ENCODE measurements around the gene TGFBRAP1.
A peak's percentile ranks its signal among the peaks of the same experiment; 100 is the strongest.

TGFBRAP1 gene

GRCh38 chr2:105335469-105335868 is 5.9 kb upstream of the TGFBRAP1 start:
- H3K9ac ChIP-seq (ENCODE audit: low read length), result no peak overlapping the region
- H3K23ac ChIP-seq (ENCODE audit: low read length in 2 of 2), result no peak overlapping the region
- H4K91ac ChIP-seq (ENCODE audit: low read length), result no peak overlapping the region
- peaks cover 0 to 18% of the 10 kb centered on the region in 2 experiments for H3K36me3 ChIP-seq (ENCODE audit: control insufficient read depth in 1 of 2, insufficient read depth in 2 of 2, low read depth in 1 of 2, low read length in 2 of 2)
- H3K4me3 ChIP-seq (ENCODE audit: insufficient read depth in 1 of 2, low read depth in 1 of 2, low read length in 2 of 2), result no peak overlapping the region
- WGBS, result 100% methylated on average over 1 of the region's 2 CpGs
- no peak overlapping the region for H3K4ac ChIP-seq (ENCODE audit: low read depth in 1 of 2, low read length in 2 of 2)
- DNase-seq, result no peak
- H2BK12ac ChIP-seq (ENCODE audit: low read length in 2 of 2), result no peak overlapping the region
- H2BK5ac ChIP-seq (ENCODE audit: low read depth, low read length, poor library complexity, severe bottlenecking), result no peak overlapping the region
- H2BK15ac ChIP-seq (ENCODE audit: low read depth, poor library complexity, severe bottlenecking), result no peak overlapping the region
- H2BK120ac ChIP-seq (ENCODE audit: low read depth, low read length), result no peak overlapping the region
- no peaks in the 10 kb centered on the region for H3K27me3 ChIP-seq (ENCODE audit: control insufficient read depth in 1 of 2, insufficient read depth in 1 of 2, low read length in 2 of 2)
- no peak overlapping the region for H3K18ac ChIP-seq (ENCODE audit: low read depth in 1 of 2, low read length in 2 of 2)
- H3K27ac ChIP-seq (ENCODE audit: low read length, poor library complexity, severe bottlenecking), result no peak overlapping the region
- H3K4me1 ChIP-seq (ENCODE audit: control insufficient read depth, insufficient read depth, low read depth, low read length), result peaks cover 6% of the 10 kb centered on the region
- H3K14ac ChIP-seq (ENCODE audit: low read length in 2 of 2), result no peak overlapping the region
- no peak overlapping the region for H4K8ac ChIP-seq (ENCODE audit: low read length)
- peaks cover 4% of the 10 kb centered on the region for H3K79me1 ChIP-seq (replicated peaks; ENCODE audit: low read length, poor library complexity, severe bottlenecking)
- no peak overlapping the region for H2AK5ac ChIP-seq (ENCODE audit: low read length, severe bottlenecking)
- H3K4me2 ChIP-seq (ENCODE audit: low read length, poor library complexity, severe bottlenecking), result no peak overlapping the region
- no peak overlapping the region for H2AFZ ChIP-seq (ENCODE audit: low read depth, low read length)
- H3K9me3 ChIP-seq (ENCODE audit: control insufficient read depth, low read length), result no peaks in the 10 kb centered on the region

GRCh38 chr2:105334211-105334610 is 4.7 kb upstream of the TGFBRAP1 start:
- H3K18ac ChIP-seq (ENCODE audit: low read depth in 1 of 2, low read length in 2 of 2), result no peak overlapping the region
- peaks cover 4% of the 10 kb centered on the region for H3K79me1 ChIP-seq (replicated peaks; ENCODE audit: low read length, poor library complexity, severe bottlenecking)
- H3K23ac ChIP-seq (ENCODE audit: low read length in 2 of 2), result no peak overlapping the region
- peaks cover 11% of the 10 kb centered on the region for H3K4me1 ChIP-seq (ENCODE audit: control insufficient read depth, insufficient read depth, low read depth, low read length)
- H3K4ac ChIP-seq (ENCODE audit: low read depth in 1 of 2, low read length in 2 of 2), result no peak overlapping the region
- H2AFZ ChIP-seq (ENCODE audit: low read depth, low read length), result no peak overlapping the region
- no peaks in the 10 kb centered on the region for H3K9me3 ChIP-seq (ENCODE audit: control insufficient read depth, low read length)
- no peak overlapping the region for H2BK12ac ChIP-seq (ENCODE audit: low read length in 2 of 2)
- no peak overlapping the region for H2BK5ac ChIP-seq (ENCODE audit: low read depth, low read length, poor library complexity, severe bottlenecking)
- H2BK120ac ChIP-seq (ENCODE audit: low read depth, low read length), result no peak overlapping the region
- no peak overlapping the region for H2BK15ac ChIP-seq (ENCODE audit: low read depth, poor library complexity, severe bottlenecking)
- 100% methylated on average over 3 of the region's 4 CpGs for WGBS
- H3K9ac ChIP-seq (ENCODE audit: low read length), result no peak overlapping the region
- H3K4me3 ChIP-seq (ENCODE audit: insufficient read depth in 1 of 2, low read depth in 1 of 2, low read length in 2 of 2), result no peak overlapping the region
- H2AK5ac ChIP-seq (ENCODE audit: low read length, severe bottlenecking), result no peak overlapping the region
- H3K27me3 ChIP-seq (ENCODE audit: control insufficient read depth in 1 of 2, insufficient read depth in 1 of 2, low read length in 2 of 2), result no peaks in the 10 kb centered on the region
- no peak overlapping the region for H3K27ac ChIP-seq (ENCODE audit: low read length, poor library complexity, severe bottlenecking)
- H4K91ac ChIP-seq (ENCODE audit: low read length), result no peak overlapping the region
- no peak for DNase-seq
- peaks cover 0 to 5% of the 10 kb centered on the region in 2 experiments for H3K36me3 ChIP-seq (ENCODE audit: control insufficient read depth in 1 of 2, insufficient read depth in 2 of 2, low read depth in 1 of 2, low read length in 2 of 2)
- H4K8ac ChIP-seq (ENCODE audit: low read length), result no peak overlapping the region
- H3K14ac ChIP-seq (ENCODE audit: low read length in 2 of 2), result no peak overlapping the region
- H3K4me2 ChIP-seq (ENCODE audit: low read length, poor library complexity, severe bottlenecking), result no peak overlapping the region

- WGBS, result 94% methylated on average over 4 of the region's 4 CpGs
- H2BK5ac ChIP-seq (ENCODE audit: low read depth, low read length, poor library complexity, severe bottlenecking), result no peak overlapping the region
- H3K27ac ChIP-seq (ENCODE audit: low read length, poor library complexity, severe bottlenecking), result peak overlapping the region; percentile 96
- H3K23ac ChIP-seq (ENCODE audit: low read length in 2 of 2), result no peak overlapping the region
- peak overlapping the region; percentile 89 for H3K9ac ChIP-seq (ENCODE audit: low read length)
- H3K4me2 ChIP-seq (ENCODE audit: low read length, poor library complexity, severe bottlenecking), result no peak overlapping the region
- no peak overlapping the region for H2BK12ac ChIP-seq (ENCODE audit: low read length in 2 of 2)
- H3K9me3 ChIP-seq (ENCODE audit: control insufficient read depth, low read length), result no peaks in the 10 kb centered on the region
- H3K79me1 ChIP-seq (replicated peaks; ENCODE audit: low read length, poor library complexity, severe bottlenecking), result peaks cover 1% of the 10 kb centered on the region
- no peak overlapping the region for H2AK5ac ChIP-seq (ENCODE audit: low read length, severe bottlenecking)
- peaks cover 0 to 5% of the 10 kb centered on the region in 2 experiments for H3K36me3 ChIP-seq (ENCODE audit: control insufficient read depth in 1 of 2, insufficient read depth in 2 of 2, low read depth in 1 of 2, low read length in 2 of 2)
- H4K91ac ChIP-seq (ENCODE audit: low read length), result no peak overlapping the region
- H2AFZ ChIP-seq (ENCODE audit: low read depth, low read length), result no peak overlapping the region
- no peak overlapping the region for H2BK120ac ChIP-seq (ENCODE audit: low read depth, low read length)
- peaks cover 17% of the 10 kb centered on the region for H3K4me1 ChIP-seq (ENCODE audit: control insufficient read depth, insufficient read depth, low read depth, low read length)
- no peaks in the 10 kb centered on the region for H3K27me3 ChIP-seq (ENCODE audit: control insufficient read depth in 1 of 2, insufficient read depth in 1 of 2, low read length in 2 of 2)
- H3K18ac ChIP-seq (ENCODE audit: low read depth in 1 of 2, low read length in 2 of 2), result no peak overlapping the region
- no peak for DNase-seq
- H2BK15ac ChIP-seq (ENCODE audit: low read depth, poor library complexity, severe bottlenecking), result peak overlapping the region; percentile 2
- H4K8ac ChIP-seq (ENCODE audit: low read length), result peak overlapping the region; percentile 5
- H3K14ac ChIP-seq (ENCODE audit: low read length in 2 of 2), result no peak overlapping the region
- H3K4me3 ChIP-seq (ENCODE audit: insufficient read depth in 1 of 2, low read depth in 1 of 2, low read length in 2 of 2), result no peak overlapping the region
- peak overlapping the region in 1 of 2 experiments; percentile 27 for H3K4ac ChIP-seq (ENCODE audit: low read depth in 1 of 2, low read length in 2 of 2)
Measured at GRCh38 chr2:105330681-105331375, 1.3 kb upstream of the TGFBRAP1 start.

- Histone ChIP-seq H3K4me1 (ENCODE audit: control insufficient read depth, insufficient read depth, low read depth, low read length) (peaks cover 24% of the 10 kb centered on the region), H3K36me3 (ENCODE audit: control insufficient read depth in 1 of 2, insufficient read depth in 2 of 2, low read depth in 1 of 2, low read length in 2 of 2) (peaks cover 0 to 8% of the 10 kb centered on the region in 2 experiments), H3K27me3 (ENCODE audit: control insufficient read depth in 1 of 2, insufficient read depth in 1 of 2, low read length in 2 of 2) (no peaks in the 10 kb centered on the region), H2BK5ac (ENCODE audit: low read depth, low read length, poor library complexity, severe bottlenecking) (peak overlapping the region; percentile 94), H3K18ac (ENCODE audit: low read depth in 1 of 2, low read length in 2 of 2) (peak overlapping the region; percentile 92 to 96), H3K9me3 (ENCODE audit: control insufficient read depth, low read length) (no peaks in the 10 kb centered on the region), H3K9ac (ENCODE audit: low read length) (peak overlapping the region; percentile 87), H3K14ac (ENCODE audit: low read length in 2 of 2) (peak overlapping the region; percentile 17 to 73), H4K91ac (ENCODE audit: low read length) (peak overlapping the region; percentile 93), H2AFZ (ENCODE audit: low read depth, low read length) (peak overlapping the region; percentile 79), H3K4me2 (ENCODE audit: low read length, poor library complexity, severe bottlenecking) (peak overlapping the region; percentile 44), H2BK120ac (ENCODE audit: low read depth, low read length) (peak overlapping the region; percentile 96), H2AK5ac (ENCODE audit: low read length, severe bottlenecking) (peak overlapping the region; percentile 96), H2BK12ac (ENCODE audit: low read length in 2 of 2) (peak overlapping the region; percentile 41 to 87), H3K4me3 (ENCODE audit: insufficient read depth in 1 of 2, low read depth in 1 of 2, low read length in 2 of 2) (peak overlapping the region; percentile 76 to 95), H3K23ac (ENCODE audit: low read length in 2 of 2) (peak overlapping the region in 1 of 2 experiments; percentile 78), H4K8ac (ENCODE audit: low read length) (peak overlapping the region; percentile 91), H3K79me1 (replicated peaks; ENCODE audit: low read length, poor library complexity, severe bottlenecking) (peaks cover 1% of the 10 kb centered on the region), H3K27ac (ENCODE audit: low read length, poor library complexity, severe bottlenecking) (peak overlapping the region; percentile 99), H2BK15ac (ENCODE audit: low read depth, poor library complexity, severe bottlenecking) (no peak overlapping the region), H3K4ac (ENCODE audit: low read depth in 1 of 2, low read length in 2 of 2) (peak overlapping the region; percentile 87 to 90)
- no peak for DNase-seq
- WGBS, result 2% methylated on average over 15 of the region's 17 CpGs
Measured at GRCh38 chr2:105329197-105329554, 359 bp downstream of the TGFBRAP1 start.

All from mesenchymal stem cell (in vitro differentiated cells and primary cell).